Right lobe of liver (tissue), 6 donors: ENCODE results near the gene DEPDC4. TPM values are rescaled to one million over a fixed set of nuclear protein-coding genes. Genes with fewer than 3 reads are reported as not detected.
A peak's percentile ranks its signal among the peaks of the same experiment; 100 is the strongest.
"Not testable (repeated sequence)": the region's sequence is repeated elsewhere in the genome, so short reads cannot be mapped to it uniquely, and the experiment has no call there.

ENCODE experiments used
- ATAC-seq, 4 donors: fragments of 200-7000 bp; cut with Tn5 transposase; one replicate each; pipeline ENCODE4 v1.9.1; 2020; ENCODE audit warnings: mild to moderate bottlenecking in 4 of 4, moderate library complexity in 4 of 4
- DNase-seq, 3 donors: peaks; one replicate each; pipeline ENCODE4 v3.0.0-alpha.2; 2020
- H3K27ac ChIP-seq, 3 donors: fragments of 200-600 bp; one replicate each; pipeline ENCODE4 v1.8.0; 2022
- H3K27me3 ChIP-seq, 2 donors: fragments of 200-600 bp; one replicate each; pipeline ENCODE4 v1.8.0; 2022
- H3K36me3 ChIP-seq, 4 donors: fragments of 200-600 bp; sonication (generic) in 1 of 4; one replicate each; pipeline versions ENCODE4 v1.5.1 to v1.8.0; 2017 to 2022; ENCODE audit warnings: control low read depth in 1 of 4
- H3K4me1 ChIP-seq, 4 donors: fragments of 200-600 bp; sonication (generic) in 1 of 4; one replicate each; pipeline versions ENCODE4 v1.5.1 to v1.8.0; 2017 to 2022; ENCODE audit warnings: control low read depth in 1 of 4
- H3K4me3 ChIP-seq, 3 donors: fragments of 200-600 bp; one replicate each; pipeline ENCODE4 v1.8.0; 2022
- H3K9me3 ChIP-seq, 4 donors: fragments of 200-600 bp; sonication (generic) in 1 of 4; one replicate each; pipeline versions ENCODE4 v1.5.1 to v1.8.0; 2017 to 2022; ENCODE audit warnings: control low read depth in 1 of 4
- CTCF ChIP-seq, 4 donors: fragments of 200-600 bp in 3 of 4; fragments of 450-650 bp in 1 of 4; IDR thresholded peaks; one replicate each; pipeline versions ENCODE4 v1.5.1 to v1.8.0; 2016 to 2022; ENCODE audit warnings: antibody characterized with exemption in 4 of 4, mild to moderate bottlenecking in 2 of 4
- POLR2A ChIP-seq: fragments of 450-650 bp; IDR thresholded peaks from one replicate; pipeline ENCODE4 v1.6.1; 2017; ENCODE audit warnings: antibody characterized with exemption, mild to moderate bottlenecking
- WGBS: methylation state at CpG from one replicate; pipeline ENCODE4 v1.1.6; 2018; ENCODE audit warnings: low coverage, low lambda C conversion rate; ENCODE audit not compliant: insufficient coverage; ENCODE audit errors: missing lambda C conversion rate; 5-methylcytosine and 5-hydroxymethylcytosine counted together
- intact Hi-C, 2 donors: fragments of 100-400 bp; cut with DNase I; formaldehyde crosslinking; loops; one replicate each; pipeline versions ENCODE4 v1.11.2 to v1.14.1; 2022
- total RNA-seq, 6 experiments: library from RNA; depleted of rRNA in 2 of 6; stranded (reverse); fragments of >200 nt in 2 of 6; fragmentation: NEBNext Ultra II Directional in 3 of 6; extraction: Animal tissue kit (Norgen Biotek cat#: 25700) in 3 of 6; gene quantifications; one replicate each; pipeline versions ENCODE4 v1.1.0 to v1.2.4, GENCODE V29; 2016 to 2023
- donor health status: DM: no; HTN: yes; CAD: no.
- donor health status: DM: no; HTN: no; CAD: no.
- donor health status: DM: no; HTN: no; CAD: no.
- donor health status: DM: no; HTN: yes; CAD: no.
- donor health status: DM: no; HTN: yes; CAD: no.

The DEPDC4 gene
- total RNA-seq, 6 experiments from 2014 or later, result 0.37 to 2.0 (median 1.4) TPM

GRCh38 chr12:100289038-100289437 lies 22.2 kb upstream of the DEPDC4 start:
- no peak overlapping the region for H3K27ac ChIP-seq
- H3K27me3 ChIP-seq, result no peaks in the 10 kb centered on the region
- H3K9me3 ChIP-seq, result no peaks in the 10 kb centered on the region
- no peak overlapping the region for H3K4me3 ChIP-seq
- intact Hi-C loops, result no loop called here
- DNase-seq, result no peak
- WGBS, result 95% methylated on average over 5 of the region's 5 CpGs
- H3K36me3 ChIP-seq, result peaks cover 0 to under 1% (median 0%) of the 10 kb centered on the region in 4 donors
- ATAC-seq, result no peak
- no peaks in the 10 kb centered on the region for H3K4me1 ChIP-seq
- TF ChIP-seq POLR2A (no peak), CTCF (IDR thresholded peaks at IDR 0.05) (no peak)

- 93% methylated on average over 12 of the region's 12 CpGs for WGBS
- H3K4me3 ChIP-seq, ATAC-seq, H3K27ac ChIP-seq, intact Hi-C loops, H3K36me3 ChIP-seq, DNase-seq, H3K27me3 ChIP-seq, H3K9me3 ChIP-seq: not testable (repeated sequence)
- H3K4me1 ChIP-seq, result peaks cover 0 to 14% (median 3%) of the 10 kb centered on the region in 4 donors
Observed at GRCh38 chr12:100284556-100284955, 17.7 kb upstream of the DEPDC4 start.

GRCh38 chr12:100279607-100280244 lies 12.8 kb upstream of the DEPDC4 start:
- Histone ChIP-seq H3K4me3 (no peak overlapping the region), H3K36me3 (peaks cover 0 to 8% (median 5%) of the 10 kb centered on the region in 4 donors), H3K9me3 (no peaks in the 10 kb centered on the region), H3K27me3 (no peaks in the 10 kb centered on the region), H3K4me1 (peaks cover 0 to 19% (median 3%) of the 10 kb centered on the region in 4 donors), H3K27ac (peak overlapping the region in 1 of 3 donors; percentile 31)
- TF ChIP-seq CTCF (IDR thresholded peaks at IDR 0.05) (no peak), POLR2A (no peak)
- DNase-seq, result no peak
- WGBS, result 35% methylated on average over 1 of the region's 1 CpG
- intact Hi-C loops, result no loop called here
- peak; percentile 80 to 91 (median 84) for ATAC-seq

GRCh38 chr12:100279159-100279558 lies 12.3 kb upstream of the DEPDC4 start:
- Histone ChIP-seq H3K4me1 (peaks cover 0 to 19% (median 3%) of the 10 kb centered on the region in 4 donors), H3K4me3 (no peak overlapping the region), H3K36me3 (peaks cover 0 to 8% (median 5%) of the 10 kb centered on the region in 4 donors), H3K9me3 (no peaks in the 10 kb centered on the region), H3K27ac (peak overlapping the region in 1 of 3 donors; percentile 31), H3K27me3 (no peaks in the 10 kb centered on the region)
- WGBS, result 100% methylated on average over 1 of the region's 7 CpGs
- ATAC-seq (peak in 1 of 4 donors; percentile 24), DNase-seq (no peak)
- intact Hi-C loops, result no loop called here
- TF ChIP-seq POLR2A (no peak), CTCF (IDR thresholded peaks at IDR 0.05) (no peak)

- no peak for DNase-seq
- intact Hi-C loops, result no loop called here
- ATAC-seq, result no peak
Observed at GRCh38 chr12:100274291-100274690, 7.4 kb upstream of the DEPDC4 start.

More at GRCh38 chr12:100274291-100274690, 7.4 kb upstream of the DEPDC4 start:
- Histone ChIP-seq H3K4me3 (no peak overlapping the region), H3K27ac (no peak overlapping the region), H3K27me3 (no peaks in the 10 kb centered on the region), H3K4me1 (peaks cover 0 to 27% (median 4%) of the 10 kb centered on the region in 4 donors), H3K9me3 (no peaks in the 10 kb centered on the region), H3K36me3 (no peaks in the 10 kb centered on the region)
- WGBS, result 93% methylated on average over 2 of the region's 2 CpGs
- TF ChIP-seq POLR2A (no peak), CTCF (IDR thresholded peaks at IDR 0.05) (no peak)
